Colonic mucosa (tissue), 4 donors: Measurements from ENCODE around the gene SKAP2. TPM values are rescaled to one million over a fixed set of nuclear protein-coding genes. Genes with fewer than 3 reads are reported as not detected.

Experiments
- DNase-seq: peaks from one replicate; pipeline ENCODE4 v3.0.0-alpha.2; 2020
- H3K27ac ChIP-seq: fragments of 200-600 bp; one replicate; pipeline ENCODE4 v1.8.0; 2021
- H3K27me3 ChIP-seq: fragments of 200-600 bp; one replicate; pipeline ENCODE4 v1.8.0; 2021
- H3K36me3 ChIP-seq: fragments of 200-600 bp; one replicate; pipeline ENCODE4 v1.8.0; 2021
- H3K4me1 ChIP-seq: fragments of 200-600 bp; one replicate; pipeline ENCODE4 v1.8.0; 2021; ENCODE audit warnings: mild to moderate bottlenecking
- H3K4me3 ChIP-seq: fragments of 200-600 bp; one replicate; pipeline ENCODE4 v1.8.0; 2021
- H3K9ac ChIP-seq, 2 donors: one replicate each; pipeline ENCODE4 v1.7.0; 2013; ENCODE audit warnings: control low read depth in 2 of 2, low read depth in 2 of 2, low read length in 2 of 2
- H3K9me3 ChIP-seq: fragments of 200-600 bp; one replicate; pipeline ENCODE4 v1.8.0; 2021
- intact Hi-C: fragments of 100-400 bp; cut with DNase I; formaldehyde crosslinking; loops from one replicate; pipeline ENCODE4 v1.14.1; 2022
- total RNA-seq, 2 donors: library from RNA; stranded (reverse); fragmentation: NEBNext Ultra II Directional in 1 of 2; extraction: Animal tissue kit (Norgen Biotek cat#: 25700) in 1 of 2; gene quantifications; one replicate each; pipeline ENCODE4 v1.2.1, GENCODE V29; 2021
- TF ChIP-seq, protein P1 (sequence below): fragments of 200-600 bp; IDR thresholded peaks from one replicate; pipeline ENCODE4 v1.8.0; 2022; ENCODE audit warnings: antibody characterized with exemption, mild to moderate bottlenecking
- donor health status: healthy.
- donor health status: DM: no; HTN: no; CAD: no.
- donor health status: DM: no; HTN: no; CAD: no.

The SKAP2 gene
- total RNA-seq, 2 donors from 2014 or later = 41.6 to 46.9 TPM

DNA sequence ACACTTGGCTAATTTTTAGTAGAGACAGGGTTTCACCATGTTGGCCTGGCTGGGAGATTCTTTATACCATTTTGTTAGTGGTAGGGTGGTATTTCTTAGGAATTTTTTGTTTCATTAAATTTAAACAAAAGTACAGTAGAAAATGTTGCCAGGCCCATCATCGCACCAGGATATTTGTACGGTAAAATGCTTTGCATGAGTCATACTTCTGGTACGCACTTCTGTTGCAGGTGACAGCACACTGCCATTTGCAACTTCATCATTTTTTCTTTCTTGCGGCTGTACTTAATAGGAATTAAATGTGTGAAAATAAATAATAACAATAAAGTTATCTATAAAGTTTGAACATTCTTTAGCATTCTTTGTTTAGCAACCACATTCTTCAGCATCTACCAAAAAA lies 195.6 kb downstream of the SKAP2 start:
- H3K9me3 ChIP-seq = no peaks in the 10 kb centered on the region
- TF ChIP-seq, protein P1, sequence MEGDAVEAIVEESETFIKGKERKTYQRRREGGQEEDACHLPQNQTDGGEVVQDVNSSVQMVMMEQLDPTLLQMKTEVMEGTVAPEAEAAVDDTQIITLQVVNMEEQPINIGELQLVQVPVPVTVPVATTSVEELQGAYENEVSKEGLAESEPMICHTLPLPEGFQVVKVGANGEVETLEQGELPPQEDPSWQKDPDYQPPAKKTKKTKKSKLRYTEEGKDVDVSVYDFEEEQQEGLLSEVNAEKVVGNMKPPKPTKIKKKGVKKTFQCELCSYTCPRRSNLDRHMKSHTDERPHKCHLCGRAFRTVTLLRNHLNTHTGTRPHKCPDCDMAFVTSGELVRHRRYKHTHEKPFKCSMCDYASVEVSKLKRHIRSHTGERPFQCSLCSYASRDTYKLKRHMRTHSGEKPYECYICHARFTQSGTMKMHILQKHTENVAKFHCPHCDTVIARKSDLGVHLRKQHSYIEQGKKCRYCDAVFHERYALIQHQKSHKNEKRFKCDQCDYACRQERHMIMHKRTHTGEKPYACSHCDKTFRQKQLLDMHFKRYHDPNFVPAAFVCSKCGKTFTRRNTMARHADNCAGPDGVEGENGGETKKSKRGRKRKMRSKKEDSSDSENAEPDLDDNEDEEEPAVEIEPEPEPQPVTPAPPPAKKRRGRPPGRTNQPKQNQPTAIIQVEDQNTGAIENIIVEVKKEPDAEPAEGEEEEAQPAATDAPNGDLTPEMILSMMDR = no peak
- no peak overlapping the region for H3K9ac ChIP-seq
- intact Hi-C loops = loop anchor here (10.0 kb wide), 1 partner anchor 164 kb away; no protein-coding TSS in a partner anchor
- H3K4me3 ChIP-seq = no peak overlapping the region
- H3K27me3 ChIP-seq = no peaks in the 10 kb centered on the region
- H3K36me3 ChIP-seq = no peaks in the 10 kb centered on the region
- DNase-seq = no peak
- no peaks in the 10 kb centered on the region for H3K4me1 ChIP-seq
- no peak overlapping the region for H3K27ac ChIP-seq

DNA sequence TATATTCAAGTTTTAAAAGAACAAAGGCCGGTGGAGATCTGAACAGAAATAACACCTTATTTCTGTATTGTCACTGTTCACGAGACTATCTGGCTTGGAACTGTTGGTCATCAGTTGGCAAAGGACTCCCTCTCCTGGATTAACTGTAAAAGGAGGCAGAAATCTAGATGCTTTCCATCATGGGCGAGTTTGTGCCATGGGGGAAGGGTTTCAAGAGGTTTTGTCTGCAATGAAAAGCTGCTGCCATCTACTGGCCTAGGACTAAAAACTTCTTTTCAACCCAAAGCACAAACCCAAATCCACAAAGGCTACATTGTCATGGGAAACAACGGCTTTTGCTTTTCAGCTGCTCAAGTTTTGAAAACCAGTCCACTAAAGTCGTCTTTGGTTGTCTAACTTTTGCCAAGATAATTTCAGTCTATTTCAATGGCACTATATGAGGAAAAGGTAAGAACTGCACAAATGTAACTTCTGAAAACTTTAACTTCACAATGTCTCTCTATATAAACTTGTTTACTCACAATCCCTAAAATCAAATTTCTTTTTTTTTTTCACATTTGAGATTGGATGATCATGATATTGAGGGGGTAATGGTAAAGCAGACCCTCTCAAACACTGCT lies 196.8 kb downstream of the SKAP2 start:
- DNase-seq = peak; percentile 81
- H3K4me3 ChIP-seq = no peak overlapping the region
- no peak overlapping the region for H3K27ac ChIP-seq
- intact Hi-C loops = loop anchor here (2.0 to 10.0 kb wide), 2 partner anchors 163 to 291 kb away; no protein-coding TSS in a partner anchor
- no peaks in the 10 kb centered on the region for H3K36me3 ChIP-seq
- H3K9me3 ChIP-seq = no peaks in the 10 kb centered on the region
- H3K27me3 ChIP-seq = no peaks in the 10 kb centered on the region
- TF ChIP-seq, protein P1 = peak; percentile 58
- no peak overlapping the region for H3K9ac ChIP-seq
- no peaks in the 10 kb centered on the region for H3K4me1 ChIP-seq

DNA sequence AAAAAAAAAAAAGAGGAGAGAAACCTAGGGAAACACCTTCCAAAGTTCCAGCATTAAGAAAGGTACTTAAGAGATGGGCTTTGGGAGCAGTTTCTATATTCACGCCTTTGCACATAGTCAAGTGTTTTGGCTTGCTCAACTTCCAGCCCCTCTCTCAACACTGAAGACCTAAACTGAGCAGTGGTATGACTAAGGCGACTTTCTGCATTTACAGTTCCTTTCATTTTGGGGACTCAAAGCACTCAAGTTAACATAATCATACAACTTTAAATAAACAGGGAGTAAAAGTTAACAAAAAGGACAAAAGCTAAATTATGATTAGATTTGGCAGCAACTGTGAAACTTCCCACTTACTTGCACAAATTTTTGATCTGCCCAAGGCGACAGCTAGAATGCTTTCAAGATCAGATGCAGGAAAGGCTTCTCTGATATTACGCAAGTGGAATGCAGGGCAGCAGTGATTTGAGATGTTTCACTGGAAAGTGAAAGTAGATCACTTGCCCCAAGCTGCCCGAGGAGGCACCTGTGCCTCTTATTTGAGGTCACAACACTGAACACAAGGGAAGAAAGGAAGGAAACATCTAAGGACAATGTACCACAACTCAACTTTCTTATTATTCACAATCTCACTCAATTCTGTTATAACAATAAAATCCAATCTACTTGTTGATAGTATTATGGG lies 199.5 kb downstream of the SKAP2 start:
- Histone ChIP-seq H3K27ac (no peak overlapping the region), H3K4me3 (no peak overlapping the region)
- no peak for DNase-seq

DNA sequence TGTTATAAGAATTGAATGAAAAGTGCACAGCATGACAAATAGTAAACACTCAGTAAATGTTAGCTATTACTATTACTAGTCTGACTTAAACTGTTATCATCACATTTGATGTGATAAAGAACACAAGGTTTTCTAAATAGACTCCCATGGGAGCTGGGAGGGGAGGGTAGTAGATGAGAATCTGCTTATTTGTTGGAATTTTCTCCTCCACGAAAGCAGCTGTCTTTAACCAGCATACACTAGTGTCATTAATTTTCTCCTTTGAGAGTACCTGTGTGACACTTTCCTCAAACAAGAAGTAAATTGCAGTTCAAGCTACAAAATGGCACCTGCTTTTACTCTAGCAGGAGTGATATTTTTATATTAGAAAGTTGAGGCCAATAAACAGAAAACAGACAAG lies 200.1 kb downstream of the SKAP2 start:
- no peak overlapping the region for H3K27ac ChIP-seq
- no peaks in the 10 kb centered on the region for H3K36me3 ChIP-seq
- no peak for DNase-seq
- H3K4me1 ChIP-seq = no peaks in the 10 kb centered on the region
- no peaks in the 10 kb centered on the region for H3K27me3 ChIP-seq
- intact Hi-C loops = loop anchor here (10.0 kb wide), 1 partner anchor 159 kb away; no protein-coding TSS in a partner anchor
- no peak overlapping the region for H3K9ac ChIP-seq
- TF ChIP-seq, protein P1 = no peak
- H3K9me3 ChIP-seq = no peaks in the 10 kb centered on the region
- no peak overlapping the region for H3K4me3 ChIP-seq

More for the DNA sequence above, 199.5 kb downstream of the SKAP2 start:
- no peak overlapping the region for H3K9ac ChIP-seq
- TF ChIP-seq, protein P1 = no peak
- H3K4me1 ChIP-seq = no peaks in the 10 kb centered on the region
- intact Hi-C loops = loop anchor here (10.0 kb wide), 1 partner anchor 160 kb away; no protein-coding TSS in a partner anchor
- H3K27me3 ChIP-seq = no peaks in the 10 kb centered on the region
- no peaks in the 10 kb centered on the region for H3K36me3 ChIP-seq
- H3K9me3 ChIP-seq = no peaks in the 10 kb centered on the region

DNA sequence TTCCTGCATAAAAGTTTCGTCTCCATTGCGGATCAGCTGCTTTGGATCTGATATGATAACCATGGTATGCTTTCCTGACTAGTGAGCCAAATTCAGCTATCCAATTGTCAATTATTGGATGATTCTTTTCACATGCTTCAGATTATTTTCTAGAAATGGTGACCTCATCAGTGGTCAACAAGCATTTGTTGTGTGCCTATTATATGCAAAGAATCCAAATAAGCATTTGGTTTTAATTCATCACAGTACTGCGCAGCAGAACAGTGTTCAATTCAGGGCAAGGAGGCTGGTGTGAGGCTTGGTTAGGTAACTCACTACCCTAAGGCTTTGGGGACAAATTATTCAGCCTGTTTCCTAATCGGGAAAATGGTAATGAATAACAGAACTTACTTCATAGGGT lies 200.5 kb downstream of the SKAP2 start:
- Histone ChIP-seq H3K4me1 (no peaks in the 10 kb centered on the region), H3K27me3 (no peaks in the 10 kb centered on the region), H3K27ac (no peak overlapping the region), H3K36me3 (no peaks in the 10 kb centered on the region), H3K4me3 (no peak overlapping the region), H3K9ac (no peak overlapping the region), H3K9me3 (no peaks in the 10 kb centered on the region)
- intact Hi-C loops = loop anchor here (10.0 kb wide), 1 partner anchor 159 kb away; no protein-coding TSS in a partner anchor
- TF ChIP-seq, protein P1 = no peak
- no peak for DNase-seq
